ENCODE measurements around the gene PRC1. TPM values are rescaled to one million over a fixed set of nuclear protein-coding genes. Genes with fewer than 3 reads are reported as not detected.

The PRC1 gene
- total RNA-seq, 8 experiments from 2014 or later, result 1.7 to 118 (median 15.6) TPM

GRCh38 chr15:90918835-90919234 is 75.5 kb downstream of the PRC1 start:
- no peak for ATAC-seq (replicated peaks in 6 of 8)
- in situ Hi-C loops (cut with MboI; ENCODE audit: low pct_unique_long_range_greater_than_20kb in 2 of 9, low sequenced_read_pairs in 9 of 9, unreplicated experiment in 9 of 9), result no loop called here
- H3K4me3 ChIP-seq, result no peak overlapping the region
- no peak overlapping the region for H3K27ac ChIP-seq
- peaks cover 6 to 12% of the 10 kb centered on the region in 2 donors for H3K4me1 ChIP-seq (replicated peaks in 1 of 2)
- 88 to 100% (median 100%) methylated on average over 1 to 5 of the region's 6 CpGs; no CpG with 5 or more reads in 4 of the 10 experiments for WGBS, 10 experiments

- no peak overlapping the region for H3K27ac ChIP-seq
- ATAC-seq (replicated peaks in 6 of 8), result no peak
- in situ Hi-C loops (cut with MboI; ENCODE audit: low pct_unique_long_range_greater_than_20kb in 2 of 9, low sequenced_read_pairs in 9 of 9, unreplicated experiment in 9 of 9), result no loop called here
- 83 to 100% (median 98%) methylated on average over 1 to 11 of the region's 23 CpGs; no CpG with 5 or more reads in 2 of the 10 experiments for WGBS, 10 experiments
- H3K4me3 ChIP-seq, result no peak overlapping the region
- H3K4me1 ChIP-seq (replicated peaks in 1 of 2), result peaks cover 6 to 12% of the 10 kb centered on the region in 2 donors
Measured at GRCh38 chr15:90918034-90918788, 76.1 kb downstream of the PRC1 start.

- WGBS, 10 experiments, result 93 to 100% (median 100%) methylated on average over 2 to 6 of the region's 12 CpGs; no CpG with 5 or more reads in 6 of the 10 experiments
- no peak for ATAC-seq (replicated peaks in 6 of 8)
- in situ Hi-C loops (cut with MboI; ENCODE audit: low pct_unique_long_range_greater_than_20kb in 2 of 9, low sequenced_read_pairs in 9 of 9, unreplicated experiment in 9 of 9), result no loop called here
Measured at GRCh38 chr15:90917569-90917968, 76.8 kb downstream of the PRC1 start.

GRCh38 chr15:90916461-90916860 is 77.9 kb downstream of the PRC1 start:
- Histone ChIP-seq H3K4me3 (no peak overlapping the region), H3K4me1 (replicated peaks in 1 of 2) (peaks cover 6 to 12% of the 10 kb centered on the region in 2 donors), H3K27ac (no peak overlapping the region)
- in situ Hi-C loops (cut with MboI; ENCODE audit: low pct_unique_long_range_greater_than_20kb in 2 of 9, low sequenced_read_pairs in 9 of 9, unreplicated experiment in 9 of 9), result no loop called here
- 74 to 100% (median 87%) methylated on average over 1 to 7 of the region's 11 CpGs; no CpG with 5 or more reads in 5 of the 10 experiments for WGBS, 10 experiments
- ATAC-seq (replicated peaks in 6 of 8), result no peak

More at GRCh38 chr15:90917569-90917968, 76.8 kb downstream of the PRC1 start:
- Histone ChIP-seq H3K4me1 (replicated peaks in 1 of 2) (peaks cover 6 to 12% of the 10 kb centered on the region in 2 donors), H3K4me3 (no peak overlapping the region), H3K27ac (no peak overlapping the region)

Other genes starting within 250 kb of the PRC1 start
- gene FURIN, start 125.9 kb downstream of the PRC1 start, total RNA-seq, result 10 to 100 TPM in 4 of 8 experiments, 1 to 10 TPM in 4; 4.6 to 32.3 (median 14.7) TPM
- gene FES, start 110.0 kb downstream of the PRC1 start, total RNA-seq, result 1 to 10 TPM in 4 of 8 experiments, under 1 TPM in 4; 0.42 to 5.5 (median 1.3) TPM
- 10 to 100 TPM in 7 of 8 experiments, 1 to 10 TPM in 1; 7.7 to 37.7 (median 26.0) TPM for gene MAN2A2, start 91.2 kb downstream of the PRC1 start, total RNA-seq
- gene HDDC3, start 62.0 kb downstream of the PRC1 start, total RNA-seq, result 10 to 100 TPM; 10.1 to 22.4 (median 13.6) TPM
- 10 to 100 TPM; 25.8 to 65.6 (median 35.1) TPM for gene UNC45A, start 59.2 kb downstream of the PRC1 start, total RNA-seq
- 10 to 100 TPM in 2 of 8 experiments, 1 to 10 TPM in 6; 5.7 to 16.8 (median 6.7) TPM for gene RCCD1, start 39.7 kb downstream of the PRC1 start, total RNA-seq
- 10 to 100 TPM; 12.1 to 23.9 (median 17.5) TPM for gene VPS33B, start 28.1 kb upstream of the PRC1 start, total RNA-seq
- gene SV2B, start 105.7 kb upstream of the PRC1 start, total RNA-seq, result 100 to 1,000 TPM in 1 of 8 experiments, 10 to 100 TPM in 1, 1 to 10 TPM in 5, under 1 TPM in 1; 0.63 to 117 (median 6.6) TPM

Data from motor neuron (in vitro differentiated cells).